B cell (primary cell): ENCODE results near the gene ZRANB3. TPM values are rescaled to one million over a fixed set of nuclear protein-coding genes. Genes with fewer than 3 reads are reported as not detected.

Experiments used
- ATAC-seq: fragments of 200-7000 bp; cut with Tn5 transposase; one replicate; pipeline ENCODE4 v1.10.0; 2021; ENCODE audit warnings: low read depth, mild to moderate bottlenecking, moderate number of reproducible peaks, moderate library complexity
- CTCF ChIA-PET: fragments of 350-600 bp; sonication (Branson Sonifier 250); formaldehyde crosslinking; loops from one replicate; lab custom pipeline; 2021; ENCODE audit warnings: antibody characterized with exemption, inconsistent platforms; lab: Charles Lee
- POLR2A ChIA-PET: fragments of 350-600 bp; sonication (Branson Sonifier 250); formaldehyde crosslinking; loops from one replicate; lab custom pipeline; 2021; ENCODE audit warnings: antibody characterized with exemption; lab: Charles Lee
- DNase-seq: peaks from one replicate; pipeline ENCODE4 v3.0.0; 2013
- H2AFZ ChIP-seq: 2 replicates; pipeline ENCODE4 v1.6.1; 2012; ENCODE audit warnings: mild to moderate bottlenecking, low read depth, low read length; ENCODE audit not compliant: insufficient read depth, poor library complexity, severe bottlenecking
- H3K27ac ChIP-seq, 2 donors: 1 replicate in 1 of 2; 2 replicates in 1 of 2; pipeline ENCODE4 v1.5.1; 2012 to 2013; ENCODE audit warnings: low read length in 2 of 2, mild to moderate bottlenecking in 2 of 2, moderate library complexity in 1 of 2
- H3K27me3 ChIP-seq, 4 experiments: fragments of 200-600 bp in 1 of 4; sonication (generic) in 1 of 4; replicated peaks in 1 of 4; 1 replicate in 2 of 4; 2 replicates in 2 of 4; pipeline versions ENCODE4 v1.6.1 to v1.7.0; 2013 to 2016; ENCODE audit warnings: low read length in 3 of 4, mild to moderate bottlenecking in 2 of 4, mixed read lengths in 1 of 4, moderate library complexity in 1 of 4; ENCODE audit not compliant: insufficient read depth in 4 of 4, control insufficient read depth in 3 of 4; ENCODE audit errors: control extremely low read depth in 1 of 4
- H3K36me3 ChIP-seq, 2 experiments: replicated peaks in 1 of 2; 1 replicate in 1 of 2; 2 replicates in 1 of 2; pipeline versions ENCODE4 v1.6.1 to v1.7.1; 2013; ENCODE audit warnings: low read length in 1 of 2; ENCODE audit not compliant: insufficient read depth in 2 of 2, control insufficient read depth in 1 of 2; ENCODE audit errors: control extremely low read depth in 1 of 2, extremely low read depth in 1 of 2
- H3K4me1 ChIP-seq, 2 donors: fragments of 200-600 bp in 1 of 2; sonication (generic) in 1 of 2; 1 replicate in 1 of 2; 2 replicates in 1 of 2; pipeline versions ENCODE4 v1.5.1 to v1.6.1; 2013 to 2017; ENCODE audit warnings: low read length in 2 of 2; ENCODE audit not compliant: control insufficient read depth in 2 of 2, insufficient read depth in 2 of 2
- H3K4me2 ChIP-seq: replicated peaks from 2 replicates; pipeline ENCODE3; 2012; ENCODE audit warnings: mild to moderate bottlenecking, low read depth, low read length; ENCODE audit not compliant: poor library complexity, severe bottlenecking
- H3K4me3 ChIP-seq, 5 experiments: fragments of 200-600 bp in 1 of 5; sonication (generic) in 1 of 5; 1 replicate in 3 of 5; 2 replicates in 2 of 5; pipeline versions ENCODE4 v1.5.1 to v1.7.0; 2011 to 2016; ENCODE audit warnings: low read length in 4 of 5, mild to moderate bottlenecking in 4 of 5, low read depth in 2 of 5, control low read depth in 1 of 5, moderate library complexity in 1 of 5; ENCODE audit not compliant: insufficient read depth in 1 of 5; ENCODE audit errors: control extremely low read depth in 1 of 5, extremely low read depth in 1 of 5
- H3K79me2 ChIP-seq: fragments of 200-600 bp; sonication (generic); one replicate; pipeline ENCODE4 v1.6.0; 2016; ENCODE audit warnings: low read length; ENCODE audit not compliant: control insufficient read depth, insufficient read depth
- H3K9ac ChIP-seq: fragments of 200-600 bp; sonication (generic); 2 replicates; pipeline ENCODE4 v1.6.1; 2017; ENCODE audit warnings: mild to moderate bottlenecking, low read length, moderate library complexity
- H3K9me3 ChIP-seq, 3 donors: one replicate each; pipeline versions ENCODE4 v1.6.1 to v1.7.1; 2013; ENCODE audit warnings: low read length in 2 of 3; ENCODE audit not compliant: control insufficient read depth in 2 of 3, insufficient read depth in 1 of 3; ENCODE audit errors: control extremely low read depth in 1 of 3
- H4K20me1 ChIP-seq: 2 replicates; pipeline ENCODE4 v1.6.0; 2012; ENCODE audit warnings: mild to moderate bottlenecking, low read length; ENCODE audit not compliant: insufficient read depth, control insufficient read depth, poor library complexity, severe bottlenecking
- H3K27ac Mint-ChIP-seq: one replicate; pipeline ENCODE4 v1.8.0; 2021; ENCODE audit warnings: mixed read lengths
- H3K27me3 Mint-ChIP-seq: one replicate; pipeline ENCODE4 v1.8.0; 2021; ENCODE audit warnings: mixed read lengths
- H3K4me1 Mint-ChIP-seq: one replicate; pipeline ENCODE4 v1.8.0; 2021; ENCODE audit warnings: mixed read lengths
- H3K4me3 Mint-ChIP-seq: one replicate; pipeline ENCODE4 v1.8.0; 2021; ENCODE audit warnings: mixed read lengths
- H3K9me3 Mint-ChIP-seq: one replicate; pipeline ENCODE4 v1.8.0; 2022; ENCODE audit warnings: mixed read lengths; ENCODE audit not compliant: insufficient read depth
- EZH2 ChIP-seq: IDR thresholded peaks from 2 replicates; pipeline ENCODE4 v1.6.1; 2012; ENCODE audit warnings: borderline replicate concordance, low read depth, mild to moderate bottlenecking, moderate library complexity, low read length; ENCODE audit not compliant: insufficient read depth, poor library complexity, severe bottlenecking
- WGBS: methylation state at CpG from one replicate; pipeline ENCODE4 v1.1.5; 2013; ENCODE audit warnings: missing lambda C conversion rate; ENCODE audit not compliant: insufficient coverage; 5-methylcytosine and 5-hydroxymethylcytosine counted together
- intact Hi-C: fragments of 100-400 bp; cut with micrococcal nuclease; formaldehyde crosslinking; loops from one replicate; pipeline ENCODE4 v1.10.0; 2022
- polyA plus RNA-seq: library from polyadenylated mRNA; depleted of rRNA; stranded (reverse); fragments of >200 nt; gene quantifications from 2 replicates; pipeline ENCODE4 v1.2.3, GENCODE V29; 2012
- total RNA-seq, 2 donors: library from RNA; stranded (reverse); fragments of 120-200 nt in 1 of 2; gene quantifications; 1 replicate in 1 of 2; 2 replicates in 1 of 2; pipeline versions ENCODE4 v1.2.3 to v1.2.4, GENCODE V29; 2013 to 2022
- TF ChIP-seq, protein P1 (sequence below): fragments of 200-600 bp; IDR thresholded peaks from one replicate; pipeline ENCODE4 v1.8.0; 2022; ENCODE audit warnings: antibody characterized with exemption, mild to moderate bottlenecking

The ZRANB3 gene
- total and polyA plus RNA-seq, 2 donors (not counting 1 experiment from before 2014, with no cell fraction given) = 2.4 to 9.8 TPM

DNA sequence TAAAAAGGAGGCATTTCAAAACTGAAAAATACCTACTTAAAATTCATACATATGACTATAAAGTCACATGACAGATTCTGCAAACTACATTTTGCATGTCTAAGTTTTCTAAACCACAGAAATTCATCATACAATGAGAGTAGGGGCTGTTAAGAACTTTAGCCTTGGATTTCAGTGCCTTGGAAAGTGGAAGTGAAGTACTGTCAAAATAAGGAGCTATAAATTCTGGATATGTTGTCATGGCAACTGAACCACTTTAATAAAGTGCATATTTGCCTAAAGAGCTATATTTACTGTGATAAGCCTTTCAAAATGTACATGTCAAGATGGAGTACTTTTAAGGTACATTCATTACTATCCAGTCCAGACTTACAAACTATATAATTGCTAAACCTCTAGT is 251.8 kb downstream of the ZRANB3 start:
- CTCF ChIA-PET = interaction anchor here (0.6 kb wide), 1 partner anchor 1623 kb away, joined by 3 read pairs; no protein-coding TSS in a partner anchor
- intact Hi-C loops = no loop called here
- Mint-ChIP-seq H3K9me3 (no peaks in the 10 kb centered on the region), H3K27me3 (no peaks in the 10 kb centered on the region), H3K4me3 (no peak overlapping the region), H3K27ac (no peak overlapping the region), H3K4me1 (no peaks in the 10 kb centered on the region)
- Histone ChIP-seq H3K9ac (no peak overlapping the region), H3K4me3 (no peak overlapping the region), H2AFZ (no peak overlapping the region), H3K4me1 (no peaks in the 10 kb centered on the region), H3K27me3 (no peaks in the 10 kb centered on the region), H3K9me3 (peaks cover 0 to 3% (median 0%) of the 10 kb centered on the region in 3 donors), H3K79me2 (no peaks in the 10 kb centered on the region), H3K27ac (no peak overlapping the region), H3K36me3 (no peaks in the 10 kb centered on the region), H4K20me1 (no peaks in the 10 kb centered on the region), H3K4me2 (no peak overlapping the region)
- no peak for DNase-seq
- ATAC-seq = no peak
- POLR2A ChIA-PET = no interaction called here
- TF ChIP-seq EZH2 = no peak
- TF ChIP-seq, protein P1, sequence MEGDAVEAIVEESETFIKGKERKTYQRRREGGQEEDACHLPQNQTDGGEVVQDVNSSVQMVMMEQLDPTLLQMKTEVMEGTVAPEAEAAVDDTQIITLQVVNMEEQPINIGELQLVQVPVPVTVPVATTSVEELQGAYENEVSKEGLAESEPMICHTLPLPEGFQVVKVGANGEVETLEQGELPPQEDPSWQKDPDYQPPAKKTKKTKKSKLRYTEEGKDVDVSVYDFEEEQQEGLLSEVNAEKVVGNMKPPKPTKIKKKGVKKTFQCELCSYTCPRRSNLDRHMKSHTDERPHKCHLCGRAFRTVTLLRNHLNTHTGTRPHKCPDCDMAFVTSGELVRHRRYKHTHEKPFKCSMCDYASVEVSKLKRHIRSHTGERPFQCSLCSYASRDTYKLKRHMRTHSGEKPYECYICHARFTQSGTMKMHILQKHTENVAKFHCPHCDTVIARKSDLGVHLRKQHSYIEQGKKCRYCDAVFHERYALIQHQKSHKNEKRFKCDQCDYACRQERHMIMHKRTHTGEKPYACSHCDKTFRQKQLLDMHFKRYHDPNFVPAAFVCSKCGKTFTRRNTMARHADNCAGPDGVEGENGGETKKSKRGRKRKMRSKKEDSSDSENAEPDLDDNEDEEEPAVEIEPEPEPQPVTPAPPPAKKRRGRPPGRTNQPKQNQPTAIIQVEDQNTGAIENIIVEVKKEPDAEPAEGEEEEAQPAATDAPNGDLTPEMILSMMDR = no peak

DNA sequence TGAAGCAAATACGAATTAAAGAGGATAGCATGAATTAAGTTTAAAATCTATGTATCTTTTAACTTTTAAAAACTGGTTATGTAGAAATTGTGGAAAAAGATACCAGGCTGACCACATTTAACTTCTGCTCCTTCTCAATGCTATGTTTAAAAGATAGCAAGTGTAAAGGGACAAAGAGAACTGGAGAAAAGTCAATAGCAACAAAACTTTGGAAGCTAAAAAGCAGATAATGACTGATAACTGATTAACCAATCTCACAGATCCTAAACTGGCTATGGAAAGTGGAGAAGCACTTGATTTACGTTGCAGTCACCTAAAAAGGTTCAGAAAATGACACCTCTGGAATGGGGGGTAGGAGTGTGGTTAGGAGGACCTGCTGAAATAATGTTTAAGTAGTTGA is 254.5 kb downstream of the ZRANB3 start:
- no peak overlapping the region for H3K9ac ChIP-seq
- H3K4me2 ChIP-seq = no peak overlapping the region
- Mint-ChIP-seq H3K4me1 (no peaks in the 10 kb centered on the region), H3K27me3 (no peaks in the 10 kb centered on the region), H3K4me3 (no peak overlapping the region), H3K27ac (no peak overlapping the region), H3K9me3 (no peaks in the 10 kb centered on the region)
- peaks cover 0 to 3% (median 0%) of the 10 kb centered on the region in 3 donors for H3K9me3 ChIP-seq
- H3K79me2 ChIP-seq = no peaks in the 10 kb centered on the region
- no peak for TF ChIP-seq EZH2
- no peak for ATAC-seq
- intact Hi-C loops = no loop called here
- no peaks in the 10 kb centered on the region for H3K36me3 ChIP-seq
- H2AFZ ChIP-seq = no peak overlapping the region
- ChIA-PET POLR2A (no interaction called here), CTCF (no interaction called here)
- no peak for DNase-seq
- H4K20me1 ChIP-seq = no peaks in the 10 kb centered on the region
- no peaks in the 10 kb centered on the region for H3K4me1 ChIP-seq
- H3K4me3 ChIP-seq = no peak overlapping the region
- no peaks in the 10 kb centered on the region for H3K27me3 ChIP-seq
- H3K27ac ChIP-seq = no peak overlapping the region
- no CpG with 5 or more reads among the region's 2 CpGs for WGBS
